Measurements from ENCODE around the gene PCSK6.
"Not testable (repeated sequence)": the region's sequence is repeated elsewhere in the genome, so short reads cannot be mapped to it uniquely, and the experiment has no call there.

Gene PCSK6

DNA sequence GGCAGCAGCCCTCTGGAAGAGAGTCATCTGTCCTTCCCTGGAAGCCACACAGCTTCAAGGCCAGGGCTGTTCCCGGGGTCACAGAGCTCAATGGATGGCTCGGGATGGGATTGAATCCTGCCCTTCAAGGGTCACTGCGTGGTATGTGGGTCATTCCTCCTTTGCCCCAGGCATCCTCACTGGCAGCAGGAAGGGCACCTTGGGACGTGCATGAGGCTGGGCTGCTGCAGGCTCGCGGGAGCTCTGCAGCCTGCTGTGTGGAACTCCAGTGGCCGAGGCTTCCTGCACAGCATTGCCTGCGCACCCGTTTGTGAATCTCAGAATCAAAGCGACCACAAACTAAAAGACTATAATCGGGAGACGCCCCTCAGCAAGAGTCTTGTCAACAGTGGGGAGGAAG, 60.7 kb downstream of the PCSK6 start:
- DNase-seq, result no peak

DNA sequence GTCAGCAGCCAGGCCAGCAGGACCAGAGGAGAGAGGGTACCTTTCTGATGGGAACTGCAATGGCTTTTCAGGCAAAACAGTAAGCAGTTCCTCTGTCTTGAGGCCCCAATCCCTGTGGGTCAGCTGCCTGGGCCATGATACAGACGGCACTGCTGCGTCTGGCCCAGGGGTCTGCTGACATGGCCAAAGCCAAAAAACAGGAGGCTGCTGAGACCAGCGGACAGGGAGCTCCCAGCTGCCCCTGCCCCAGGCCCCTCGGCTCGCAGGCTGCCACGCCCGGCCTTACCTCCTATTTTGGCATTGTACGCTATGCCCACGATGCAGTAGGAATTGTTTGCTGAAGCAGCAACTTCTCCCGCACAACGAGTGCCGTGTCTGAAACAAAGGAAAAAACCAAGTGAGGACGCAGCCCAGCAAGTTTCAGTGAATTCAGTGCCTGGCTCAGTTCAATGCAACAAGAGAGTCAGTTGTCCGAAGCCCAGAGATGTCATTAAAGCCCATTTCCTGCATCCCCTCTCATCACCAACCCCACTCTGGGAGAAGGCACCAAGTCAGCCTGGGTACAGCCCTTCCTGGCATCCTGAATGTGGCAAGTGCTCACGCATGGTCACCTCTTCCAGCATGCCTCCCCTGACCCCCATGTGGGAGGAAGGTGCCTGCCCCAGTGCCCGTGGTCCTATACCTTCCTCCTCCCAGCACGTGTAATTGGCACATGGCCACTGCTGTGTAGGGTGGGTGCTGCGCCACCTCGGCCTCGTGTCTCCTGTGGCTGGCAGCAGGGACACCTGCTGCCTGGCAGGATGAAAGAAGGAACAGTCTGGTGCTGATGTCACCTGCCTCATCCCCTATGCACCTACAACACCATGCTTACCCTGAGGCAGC, 61.7 kb downstream of the PCSK6 start:
- no peak for DNase-seq

DNA sequence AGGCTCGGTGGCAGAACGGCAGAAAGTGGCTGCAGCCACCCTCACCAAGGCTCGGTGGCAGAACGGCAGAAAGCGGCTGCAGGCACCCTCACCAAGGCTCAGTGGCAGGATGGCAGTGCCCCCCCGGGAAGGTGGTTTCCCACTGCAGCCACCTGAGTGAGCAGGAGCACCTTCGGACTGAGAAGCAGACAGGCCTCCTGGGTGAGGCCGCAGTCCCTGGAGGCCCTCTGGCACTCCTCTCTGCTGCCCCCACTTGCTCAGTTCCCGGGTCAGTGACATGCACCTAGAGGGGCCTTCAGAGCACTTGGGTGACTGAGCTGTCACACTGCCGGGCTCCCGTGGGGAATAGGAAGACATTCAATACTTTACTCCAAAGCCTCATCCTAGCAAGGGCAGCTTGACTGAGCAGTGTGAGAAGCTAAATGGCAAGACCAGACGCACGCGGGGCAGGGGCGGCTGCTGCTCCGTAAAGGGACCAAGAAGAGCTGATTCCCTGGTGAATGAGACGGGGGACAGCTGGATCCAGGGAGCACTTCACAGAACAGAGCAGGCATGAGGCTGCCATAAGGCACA, 62.7 kb downstream of the PCSK6 start:
- no peak for DNase-seq

DNA sequence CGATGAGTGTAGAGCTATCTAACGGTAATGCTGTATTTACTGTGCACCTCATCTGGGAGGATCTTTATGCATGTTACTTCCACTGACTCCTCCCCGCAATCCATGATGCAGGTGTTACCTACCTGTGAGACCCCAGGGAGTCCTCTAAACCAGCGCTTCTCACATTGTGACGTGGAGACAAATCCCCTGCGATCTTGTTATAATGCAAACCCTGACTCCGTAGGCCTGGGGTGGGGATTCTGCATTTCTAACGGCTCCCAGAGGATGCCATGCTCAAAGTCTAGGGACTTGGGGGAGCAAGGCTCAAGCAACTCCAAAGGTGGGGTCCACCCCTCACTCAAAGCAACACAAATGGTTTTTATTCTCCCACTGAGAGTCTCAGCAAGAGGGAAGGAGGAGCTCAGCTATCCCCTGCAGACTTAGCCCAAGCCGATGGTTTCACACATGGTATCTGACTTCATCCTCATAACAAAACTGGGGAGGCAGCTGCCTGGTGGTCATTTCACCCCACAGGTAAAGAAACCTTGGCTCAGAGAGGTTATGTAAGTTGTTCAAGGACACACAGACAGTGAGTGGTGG, 63.6 kb downstream of the PCSK6 start:
- no peak for DNase-seq

DNA sequence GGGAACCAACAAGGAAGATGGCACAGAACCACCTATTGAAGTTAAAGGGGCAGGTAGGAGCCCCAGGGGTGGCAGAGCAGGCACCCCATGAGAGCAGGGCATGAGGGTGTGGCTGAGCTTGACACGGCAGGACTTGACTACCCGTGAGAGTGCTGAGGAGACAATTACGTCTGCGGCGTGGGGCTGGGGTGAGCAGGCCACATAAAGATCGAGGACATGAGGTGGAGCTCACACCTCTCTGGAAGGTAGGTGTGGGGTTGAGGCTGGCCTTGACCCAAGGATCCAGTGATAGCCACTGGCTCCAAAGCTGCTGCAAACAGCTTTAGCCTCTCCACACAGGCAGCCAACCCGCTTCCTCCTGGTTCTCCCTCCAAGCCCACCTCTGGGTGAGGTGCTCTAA, 64.5 kb downstream of the PCSK6 start:
- no peak for DNase-seq

DNA sequence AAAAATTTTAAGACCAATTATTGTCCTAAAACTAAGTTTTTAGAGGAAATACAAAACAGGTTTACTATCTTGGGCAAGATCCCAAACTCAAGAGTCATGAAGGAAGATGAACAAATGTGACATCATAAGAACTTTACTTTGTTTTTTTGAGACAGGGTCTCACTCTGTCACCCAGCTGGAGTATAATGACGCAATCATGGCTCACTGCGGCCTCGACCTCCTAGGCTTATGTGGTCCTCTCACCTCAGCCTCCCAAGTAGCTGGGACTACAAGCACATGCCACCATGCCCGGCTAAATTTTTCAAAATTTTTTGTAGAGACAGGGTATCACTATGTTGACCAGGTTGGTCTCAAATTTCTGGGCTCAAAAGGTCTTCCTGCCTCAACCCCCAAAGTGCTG, 69.3 kb downstream of the PCSK6 start:
- no peak for DNase-seq

DNA sequence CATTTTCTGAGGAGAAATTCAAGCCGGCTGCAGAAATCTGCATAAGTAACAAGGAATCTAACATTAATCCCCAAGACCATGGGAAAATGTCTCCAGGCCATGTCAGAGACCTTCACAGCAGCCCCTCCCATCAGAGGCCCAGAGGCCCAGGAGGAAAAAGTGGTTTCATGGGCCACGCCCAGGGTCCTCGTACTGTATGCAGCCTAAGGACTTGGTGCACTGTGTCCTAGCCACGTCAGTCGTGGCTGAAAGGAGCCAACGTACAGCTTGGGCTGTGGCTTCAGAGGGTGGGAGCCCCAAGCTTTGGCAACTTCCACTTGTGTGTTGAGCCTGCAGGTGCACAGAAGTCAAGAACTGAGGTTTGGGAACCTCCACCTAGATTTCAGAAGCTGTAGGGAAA, 73.0 kb downstream of the PCSK6 start:
- not testable (repeated sequence) for DNase-seq

DNA sequence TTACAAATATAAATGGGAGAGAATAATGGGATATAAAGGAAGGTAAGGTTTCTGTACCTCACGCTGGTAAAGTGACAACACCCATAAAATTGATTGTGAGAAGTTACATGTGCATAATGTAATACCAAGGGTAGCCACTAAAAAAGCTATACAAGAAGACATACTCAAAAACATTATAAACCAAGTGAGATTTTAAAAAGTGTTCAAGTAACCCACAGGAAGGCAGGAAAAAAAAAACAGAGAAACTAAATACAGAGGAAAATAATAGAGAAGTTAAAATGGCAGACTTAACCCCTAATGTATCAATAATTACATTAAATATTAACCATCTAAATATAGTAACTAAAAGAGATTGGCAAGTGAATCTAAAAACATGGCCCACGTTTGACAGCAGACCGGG, 76.3 kb downstream of the PCSK6 start:
- DNase-seq, result no peak

DNA sequence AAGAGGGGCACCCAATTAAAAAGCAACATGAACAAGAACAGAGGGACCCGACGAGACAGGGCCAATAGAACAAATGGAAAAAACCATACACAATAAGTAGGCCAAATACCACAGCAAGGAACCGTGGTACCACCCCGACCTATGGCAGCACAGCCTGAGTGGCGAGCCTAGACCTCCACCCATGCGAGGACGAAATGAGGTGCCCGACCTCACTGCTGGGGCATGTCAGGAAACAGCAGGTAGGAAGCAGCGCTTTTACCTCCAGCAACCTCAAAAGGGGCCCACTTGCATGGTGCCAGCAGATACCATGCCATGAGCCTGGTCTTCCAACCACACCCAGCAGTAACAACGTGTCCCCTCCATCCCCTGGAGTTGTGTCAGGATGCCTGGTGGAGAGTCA, 77.9 kb downstream of the PCSK6 start:
- no peak for DNase-seq

DNA sequence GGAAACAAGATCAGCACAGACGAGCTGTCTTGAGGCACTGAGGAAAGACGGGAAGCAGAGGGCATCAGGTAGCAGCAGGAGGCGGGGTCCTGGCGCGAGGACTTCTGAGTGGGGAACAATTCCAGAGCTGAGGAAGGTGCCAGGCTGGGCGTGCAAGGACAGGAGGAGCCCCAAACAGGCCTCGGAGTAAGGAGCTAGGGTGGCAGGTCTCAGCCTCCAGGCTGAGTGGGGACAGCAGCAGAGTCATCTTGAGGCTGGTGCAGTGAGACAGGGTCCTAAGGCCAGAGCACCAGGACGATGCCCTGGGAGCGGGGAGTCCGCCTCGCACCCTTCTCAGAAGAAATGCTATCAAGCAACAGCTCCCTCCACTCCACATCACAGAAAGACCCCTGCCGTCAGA, 78.4 kb downstream of the PCSK6 start:
- no peak for DNase-seq

DNA sequence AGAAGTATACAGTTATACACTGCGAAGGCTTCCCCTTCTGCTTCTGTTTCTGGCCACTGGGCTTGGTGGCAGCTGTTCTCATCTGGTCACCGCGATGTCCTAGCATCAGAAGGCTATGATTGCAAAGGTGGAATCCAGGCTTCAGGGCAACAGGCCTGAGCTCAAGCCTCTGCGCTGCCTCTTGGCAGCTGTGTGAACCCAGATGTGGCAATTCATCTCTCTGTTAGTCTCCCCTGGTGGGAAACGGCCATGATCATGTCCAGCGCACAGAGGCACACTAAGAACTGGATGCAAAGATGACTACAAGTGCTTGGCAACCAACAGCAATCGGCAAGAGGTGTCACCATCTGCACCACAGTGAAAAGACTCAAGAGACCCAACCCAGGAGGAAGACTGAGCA, 78.9 kb downstream of the PCSK6 start:
- no peak for DNase-seq

DNA sequence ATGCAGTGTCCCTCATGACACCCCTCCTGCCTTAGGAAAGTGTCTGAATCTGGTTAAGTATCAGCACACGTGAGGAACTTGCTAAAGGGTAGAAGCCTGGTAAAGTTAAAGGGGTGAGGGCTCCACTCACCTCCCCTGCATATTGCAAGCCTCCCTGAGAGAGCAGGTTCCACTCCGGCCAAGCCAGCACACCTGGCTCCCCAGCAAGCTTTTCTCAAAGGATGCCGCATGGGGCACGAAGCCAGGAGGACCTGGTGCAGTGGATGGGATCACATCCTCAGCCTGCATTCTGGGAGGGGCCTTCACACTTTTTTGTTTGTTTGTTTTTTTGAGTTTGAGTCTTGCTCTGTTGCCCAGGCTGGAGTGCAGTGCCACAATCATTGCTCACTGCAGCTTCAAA, 79.9 kb downstream of the PCSK6 start:
- no peak for DNase-seq

DNA sequence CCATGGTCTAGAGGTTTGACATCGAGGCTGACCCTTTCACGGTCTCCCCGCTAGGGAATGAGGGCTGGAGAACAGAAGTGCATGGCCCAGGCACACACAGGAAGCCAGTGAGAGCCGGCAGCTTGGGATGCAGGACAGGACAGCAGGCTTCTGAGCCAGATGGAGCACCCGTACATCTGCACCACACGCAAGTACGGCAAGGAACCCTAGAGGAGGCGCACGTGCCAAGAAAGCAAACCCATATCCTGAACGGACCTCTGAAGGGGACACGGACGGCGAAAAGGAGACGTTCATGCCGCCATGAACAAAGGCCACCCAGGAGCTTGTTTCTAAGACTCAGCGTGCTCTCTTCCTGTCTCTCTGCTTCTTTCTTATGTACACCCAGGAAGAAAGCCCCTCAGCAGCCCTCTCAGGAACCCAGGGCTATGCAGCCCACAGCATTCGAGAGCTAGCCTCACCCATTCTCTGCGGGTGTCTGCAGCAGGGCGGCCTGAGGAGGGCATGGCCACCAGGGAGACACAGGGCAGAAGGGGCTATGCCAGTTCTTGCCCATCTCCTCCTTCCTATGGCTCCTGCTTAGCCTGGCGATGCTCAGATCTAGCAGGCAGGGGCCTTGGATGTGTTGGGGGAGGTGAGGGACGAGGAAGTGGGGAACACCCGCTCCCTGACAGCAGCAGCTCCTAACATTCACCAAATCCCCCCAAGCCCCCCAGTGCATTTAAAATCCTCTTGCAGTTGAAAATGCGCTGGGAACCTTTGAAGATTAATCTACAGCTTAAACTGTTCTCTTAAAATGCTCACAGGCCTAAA, 81.3 kb downstream of the PCSK6 start:
- DNase-seq, result no peak

DNA sequence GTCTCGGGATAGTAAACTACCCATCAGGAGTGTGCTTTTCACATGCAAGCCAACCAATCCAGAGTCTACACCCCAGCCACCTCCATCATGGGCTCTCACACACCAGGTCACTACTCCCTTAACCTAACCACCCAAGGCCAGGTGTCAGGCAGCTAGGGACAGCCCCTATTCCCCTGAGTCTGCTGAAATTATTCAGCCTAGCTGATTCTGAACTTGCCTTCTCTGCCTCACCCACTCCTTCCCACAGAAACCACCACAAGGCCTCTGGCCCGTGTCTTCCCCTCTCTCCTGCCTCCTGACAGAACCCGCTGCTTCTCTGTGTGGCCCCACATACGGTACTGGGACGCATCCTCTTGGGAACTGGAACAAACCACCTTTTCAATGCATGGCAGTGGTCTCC, 82.1 kb downstream of the PCSK6 start:
- DNase-seq, result no peak

DNA sequence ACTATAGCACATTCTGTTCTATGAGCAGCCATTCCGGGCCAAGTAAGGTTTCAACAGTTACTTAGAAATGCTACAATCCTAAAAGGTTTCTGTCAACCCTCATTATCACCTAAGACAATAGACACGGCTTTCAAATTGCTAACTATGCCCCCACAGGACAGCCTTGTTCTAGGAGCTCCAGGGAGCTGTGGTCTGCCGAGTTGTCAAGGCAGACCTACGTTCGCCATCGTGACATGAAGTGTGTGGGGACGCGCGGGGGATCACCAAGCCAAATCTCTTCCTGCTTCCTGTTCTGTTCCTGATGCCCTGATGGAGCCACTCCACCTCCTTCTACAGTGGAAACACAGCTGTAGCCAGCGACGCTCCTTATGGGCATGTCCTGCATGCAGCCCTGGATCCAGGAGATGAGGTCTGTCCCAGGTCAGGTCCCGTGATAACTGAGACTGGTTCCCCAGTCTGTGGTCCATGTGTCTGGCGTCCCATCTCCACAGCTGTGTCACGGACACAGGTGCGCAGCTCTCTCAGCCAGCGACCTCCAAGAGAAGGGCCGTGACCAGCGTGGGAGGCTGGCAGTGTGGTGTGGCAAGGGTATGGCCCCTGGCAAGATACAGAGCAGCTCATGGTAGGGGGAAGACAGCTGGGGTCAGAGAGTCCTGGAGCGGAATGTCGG, 82.8 kb downstream of the PCSK6 start:
- DNase-seq, result no peak

DNA sequence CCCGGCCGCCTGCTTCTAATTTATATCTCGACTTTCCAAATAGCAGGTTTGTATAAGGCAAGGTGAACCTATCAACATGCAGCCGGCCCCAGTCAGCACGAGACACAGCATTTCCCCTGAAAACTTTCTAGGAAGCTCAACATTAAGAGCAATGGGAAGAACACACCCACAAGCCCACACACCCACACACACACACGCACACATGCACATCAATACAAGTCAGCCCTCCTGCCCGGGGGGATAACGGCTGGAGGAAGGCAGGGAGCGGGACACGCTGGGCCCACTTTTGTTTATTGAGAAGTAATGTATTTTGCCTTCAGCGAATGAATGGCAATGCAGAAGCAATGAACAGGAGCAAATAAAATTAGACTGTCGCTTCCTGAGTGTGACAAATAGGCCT, 83.5 kb downstream of the PCSK6 start:
- DNase-seq, result no peak

DNA sequence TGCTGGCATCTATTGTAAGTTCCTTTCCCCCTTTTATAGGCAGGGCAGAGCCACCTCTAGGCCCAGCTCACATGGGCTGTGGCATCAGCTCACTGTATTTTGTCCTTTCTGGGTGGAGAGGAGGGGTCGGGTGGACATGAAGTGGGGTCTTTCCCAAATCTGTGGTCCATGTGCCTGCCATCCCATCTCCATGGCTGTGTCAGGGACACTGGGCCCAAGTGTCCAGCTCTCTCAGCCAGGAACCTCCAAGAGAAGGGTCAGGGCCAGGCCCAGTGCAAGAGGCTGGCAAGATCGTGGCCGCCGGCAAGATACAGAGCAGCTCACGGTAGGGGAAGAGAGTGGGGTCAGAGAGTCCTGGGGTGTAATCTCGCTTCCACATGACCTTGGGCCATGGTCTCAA, 85.3 kb downstream of the PCSK6 start:
- no peak for DNase-seq

DNA sequence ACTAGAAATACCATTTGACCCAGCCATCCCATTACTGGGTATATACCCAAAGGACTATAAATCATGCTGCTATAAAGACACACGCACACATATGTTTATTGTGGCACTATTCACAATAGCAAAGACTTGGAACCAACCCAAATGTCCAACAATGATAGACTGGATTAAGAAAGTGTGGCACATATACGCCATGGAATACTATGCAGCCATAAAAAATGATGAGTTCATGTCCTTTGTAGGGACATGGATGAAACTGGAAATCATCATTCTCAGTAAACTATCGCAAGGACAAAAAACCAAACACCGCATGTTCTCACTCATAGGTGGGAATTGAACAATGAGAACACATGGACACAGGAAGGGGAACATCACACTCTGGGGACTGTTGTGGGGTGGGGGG, 86.6 kb downstream of the PCSK6 start:
- DNase-seq, result not testable (repeated sequence)

DNA sequence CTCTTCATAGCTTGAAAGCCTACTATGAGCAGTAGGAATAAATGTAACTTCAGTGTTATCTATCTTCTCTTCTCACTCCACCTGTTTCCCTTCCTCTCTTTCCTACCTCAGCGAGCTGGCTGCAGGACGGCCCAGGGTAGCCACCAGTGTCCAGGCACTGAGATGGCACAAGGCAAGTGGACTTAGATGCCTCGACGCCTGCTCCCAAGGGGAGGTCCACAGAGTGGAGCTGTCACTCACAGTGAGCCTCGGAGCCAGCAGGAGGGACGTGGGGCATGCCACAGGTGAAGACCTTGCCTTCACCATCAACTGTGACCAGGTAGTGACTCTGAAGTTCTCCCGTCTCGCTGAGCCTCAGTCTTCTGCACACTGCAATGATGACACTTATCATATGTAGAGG, 88.2 kb downstream of the PCSK6 start:
- DNase-seq, result no peak

DNA sequence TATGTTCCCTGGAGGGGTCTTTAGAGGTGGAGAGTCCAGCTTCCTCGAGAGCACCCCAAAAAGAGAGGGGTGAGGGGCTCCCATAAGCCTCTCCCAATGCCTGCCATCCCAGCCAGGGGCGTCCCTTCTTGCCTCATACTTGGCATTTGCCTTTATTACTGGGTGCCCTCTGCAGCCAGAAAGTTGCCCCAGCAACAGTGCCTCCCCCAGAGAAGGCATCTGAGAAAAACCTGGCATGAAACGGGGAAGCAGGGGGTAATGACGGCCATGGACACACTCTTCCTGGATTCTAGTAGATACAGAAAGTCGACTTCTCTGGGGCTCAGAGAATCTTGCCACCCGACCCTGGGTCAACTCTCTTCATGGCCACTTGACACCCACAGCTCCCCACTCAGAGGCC, 90.1 kb downstream of the PCSK6 start:
- no peak for DNase-seq

DNA sequence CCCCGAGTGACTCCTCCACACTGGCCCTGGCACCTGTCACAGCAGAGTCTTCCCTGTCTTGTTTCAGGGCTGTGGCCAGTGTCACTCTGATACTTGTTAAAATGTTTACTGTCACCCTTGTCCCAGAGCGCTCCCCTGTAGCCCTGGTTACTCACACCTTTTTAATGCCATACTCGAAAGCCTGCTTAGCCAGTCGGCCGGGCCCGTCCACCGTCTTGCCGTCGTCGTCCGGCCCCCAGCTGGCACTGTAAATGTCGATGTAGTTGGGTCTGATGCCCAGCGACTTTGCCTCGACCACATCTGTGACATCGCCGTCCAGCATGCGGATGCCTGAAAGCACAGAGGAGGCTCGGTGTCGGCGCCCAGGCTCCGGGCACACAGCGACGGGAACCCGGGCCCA, 91.3 kb downstream of the PCSK6 start:
- DNase-seq, result no peak

DNA sequence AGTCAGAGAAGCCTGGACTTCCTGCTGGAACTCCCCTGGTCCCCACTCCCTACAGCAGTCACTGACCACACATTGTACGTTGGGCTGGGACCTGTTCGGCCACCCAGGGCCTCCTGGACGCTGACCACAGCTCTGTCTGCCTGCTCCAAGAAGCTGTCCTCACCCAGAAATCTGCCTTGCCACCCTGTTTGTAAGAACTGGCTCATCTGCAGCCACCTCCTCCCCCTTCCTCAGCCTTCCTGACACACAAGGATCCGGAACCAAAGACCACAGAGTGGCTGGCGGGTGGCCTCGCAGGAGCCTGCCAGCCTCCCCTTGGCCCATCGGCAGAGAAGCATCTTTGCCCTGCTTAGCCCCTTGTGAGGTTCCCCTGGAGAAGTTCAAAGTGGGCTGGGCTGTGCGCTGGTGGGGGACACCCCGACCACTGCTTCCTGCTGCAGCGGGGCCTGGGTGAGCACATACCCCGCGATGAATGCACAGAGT, 91.9 kb downstream of the PCSK6 start:
- DNase-seq, result no peak
